Heart right ventricle (tissue), 16 donors: ENCODE data around the gene KPRP. TPM values are rescaled to one million over a fixed set of nuclear protein-coding genes. Genes with fewer than 3 reads are reported as not detected.

ENCODE experiments used
- ATAC-seq, 8 donors: fragments of 200-7000 bp; cut with Tn5 transposase; one replicate each; pipeline ENCODE4 v1.9.1; 2020; ENCODE audit warnings: mild to moderate bottlenecking in 8 of 8, moderate library complexity in 8 of 8, moderate number of reproducible peaks in 1 of 8
- DNase-seq, 2 donors: peaks; one replicate each; pipeline ENCODE4 v3.0.0-alpha.2; 2020
- H3K27ac ChIP-seq, 10 donors: fragments of 200-600 bp; sonication (generic) in 2 of 10; one replicate each; pipeline versions ENCODE4 v1.5.0 to v1.8.0; 2020 to 2022; ENCODE audit warnings: mild to moderate bottlenecking in 3 of 10
- H3K27me3 ChIP-seq, 7 donors: fragments of 200-600 bp; one replicate each; pipeline ENCODE4 v1.8.0; 2021 to 2022; ENCODE audit warnings: mild to moderate bottlenecking in 2 of 7
- H3K36me3 ChIP-seq, 9 donors: fragments of 200-600 bp; sonication (generic) in 1 of 9; one replicate each; pipeline versions ENCODE4 v1.5.0 to v1.8.0; 2020 to 2022; ENCODE audit warnings: mild to moderate bottlenecking in 2 of 9
- H3K4me1 ChIP-seq, 9 donors: fragments of 200-600 bp; sonication (generic) in 1 of 9; one replicate each; pipeline versions ENCODE4 v1.5.0 to v1.8.0; 2020 to 2022; ENCODE audit warnings: mild to moderate bottlenecking in 4 of 9
- H3K4me3 ChIP-seq, 10 donors: fragments of 200-600 bp; sonication (generic) in 2 of 10; one replicate each; pipeline versions ENCODE4 v1.5.0 to v1.8.0; 2020 to 2022; ENCODE audit warnings: mild to moderate bottlenecking in 7 of 10, moderate library complexity in 2 of 10
- H3K9me3 ChIP-seq, 11 donors: fragments of 200-600 bp in 10 of 11; sonication (generic) in 2 of 11; one replicate each; pipeline versions ENCODE4 v1.5.0 to v1.8.0; 2013 to 2022; ENCODE audit warnings: mild to moderate bottlenecking in 2 of 11, control low read depth in 1 of 11, moderate library complexity in 1 of 11
- WGBS, 2 donors: extraction: QIAGEN DNeasy Blood & Tissue Kit; methylation state at CpG; one replicate each; pipeline ENCODE4 v1.1.7; 2013; ENCODE audit warnings: inconsistent platforms in 1 of 2; 5-methylcytosine and 5-hydroxymethylcytosine counted together
- intact Hi-C, 10 donors: fragments of 100-400 bp; cut with DNase I; formaldehyde crosslinking; loops; one replicate each; pipeline versions ENCODE4 v1.11.1 to v1.14.2; 2022
- polyA plus RNA-seq, 2 donors: library from polyadenylated mRNA; stranded (reverse); fragments of 200-250 nt; gene quantifications; one replicate each; pipeline ENCODE4 v1.2.3, GENCODE V29; 2013
- total RNA-seq, 10 donors: library from RNA; stranded (reverse); fragmentation: NEBNext Ultra II Directional in 3 of 10; extraction: Animal tissue kit (Norgen Biotek cat#: 25700) in 3 of 10; gene quantifications; one replicate each; pipeline versions ENCODE4 v1.2.1 to v1.2.4, GENCODE V29; 2021 to 2023
- TF ChIP-seq, protein P1 (sequence below), 9 donors: fragments of 200-600 bp; sonication (generic) in 2 of 9; IDR thresholded peaks; one replicate each; pipeline versions ENCODE4 v1.5.0 to v1.8.0; 2021 to 2022; ENCODE audit warnings: antibody characterized with exemption in 9 of 9, mild to moderate bottlenecking in 5 of 9, moderate library complexity in 1 of 9
- donor health status: Arrhythmogenic right ventricular cardiomyopathy.
- donor health status: ischemic (EF 13 %, LVEDD 7.1; RV severe dilation, severe dysfunction).
- donor health status: healthy with polysubstance abuse.
- donor health status: DM: no; HTN: yes; CAD: no.
- donor health status: DM: no; HTN: no; CAD: no.
- donor health status: ischemic (EF 25% LVEDD 6.9; RV normal size, moderate dysfunction).
- donor health status: ischemic (EF 25% LVEDD 5.7; RV mildly dilated, moderate dysfunction).
- donor health status: healthy.
- donor health status: DM: yes; HTN: yes; CAD: no.
- donor health status: Ischemic cardiomyopathy.
- donor health status: ischemic (EF 35%, LVEDD 5.7; RV mildly dilated, moderate dysfunction).
- donor health status: nonischemic (EF 11% LVEDD 7.7; RV severe dilation, severe dysfunction).
- donor health status: DM: yes; HTN: yes; CAD: no.
- donor health status: PGD.
- donor health status: ischemic (EF 29% LVEDD 5.4; RV normal size, mild dysfunction).
- donor health status: nonischemic (EF 23%, LVEDD 6.1; RV moderate dilation, normal function).

The KPRP gene
- total and polyA plus RNA-seq, 12 donors, result not detected

DNA sequence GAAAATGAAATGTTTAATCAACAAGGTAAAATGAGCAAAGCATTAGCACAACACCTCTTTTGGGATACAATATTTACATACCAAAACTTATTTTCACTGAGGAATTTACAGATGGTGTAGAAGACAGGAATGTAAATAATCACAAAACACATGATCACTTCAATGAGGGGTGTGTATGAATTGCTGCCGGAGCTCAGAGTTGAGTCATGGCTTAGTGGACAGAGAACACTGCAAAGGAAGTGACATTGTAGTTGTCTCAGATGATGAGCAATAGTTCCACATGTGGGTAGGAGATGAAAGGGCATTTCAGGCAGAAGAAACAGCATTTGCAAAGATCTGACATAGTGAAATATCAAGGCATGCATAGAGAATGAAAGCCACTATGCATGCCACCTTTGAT, 5.6 kb upstream of the KPRP start:
- 61 to 71% methylated on average over 1 of the region's 1 CpG for WGBS, 2 donors
- TF ChIP-seq, protein P1, sequence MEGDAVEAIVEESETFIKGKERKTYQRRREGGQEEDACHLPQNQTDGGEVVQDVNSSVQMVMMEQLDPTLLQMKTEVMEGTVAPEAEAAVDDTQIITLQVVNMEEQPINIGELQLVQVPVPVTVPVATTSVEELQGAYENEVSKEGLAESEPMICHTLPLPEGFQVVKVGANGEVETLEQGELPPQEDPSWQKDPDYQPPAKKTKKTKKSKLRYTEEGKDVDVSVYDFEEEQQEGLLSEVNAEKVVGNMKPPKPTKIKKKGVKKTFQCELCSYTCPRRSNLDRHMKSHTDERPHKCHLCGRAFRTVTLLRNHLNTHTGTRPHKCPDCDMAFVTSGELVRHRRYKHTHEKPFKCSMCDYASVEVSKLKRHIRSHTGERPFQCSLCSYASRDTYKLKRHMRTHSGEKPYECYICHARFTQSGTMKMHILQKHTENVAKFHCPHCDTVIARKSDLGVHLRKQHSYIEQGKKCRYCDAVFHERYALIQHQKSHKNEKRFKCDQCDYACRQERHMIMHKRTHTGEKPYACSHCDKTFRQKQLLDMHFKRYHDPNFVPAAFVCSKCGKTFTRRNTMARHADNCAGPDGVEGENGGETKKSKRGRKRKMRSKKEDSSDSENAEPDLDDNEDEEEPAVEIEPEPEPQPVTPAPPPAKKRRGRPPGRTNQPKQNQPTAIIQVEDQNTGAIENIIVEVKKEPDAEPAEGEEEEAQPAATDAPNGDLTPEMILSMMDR (IDR thresholded peaks at IDR 0.05), result no peak
- Histone ChIP-seq H3K9me3 (no peaks in the 10 kb centered on the region), H3K27me3 (peaks cover 0 to 29% (median 12%) of the 10 kb centered on the region in 7 donors), H3K27ac (no peak overlapping the region), H3K36me3 (no peaks in the 10 kb centered on the region), H3K4me3 (no peak overlapping the region), H3K4me1 (no peaks in the 10 kb centered on the region)
- DNase-seq, result no peak
- ATAC-seq, result no peak
- intact Hi-C loops, result no loop called here

GRCh38 chr1:152753586-152753985, 4.2 kb upstream of the KPRP start:
- Histone ChIP-seq H3K9me3 (no peaks in the 10 kb centered on the region), H3K27me3 (peaks cover 0 to 29% (median 12%) of the 10 kb centered on the region in 7 donors), H3K4me3 (no peak overlapping the region), H3K4me1 (no peaks in the 10 kb centered on the region), H3K36me3 (no peaks in the 10 kb centered on the region), H3K27ac (no peak overlapping the region)
- TF ChIP-seq, protein P1 (IDR thresholded peaks at IDR 0.05), result no peak
- no peak for DNase-seq
- intact Hi-C loops, result no loop called here
- 19 to 25% methylated on average over 1 of the region's 1 CpG for WGBS, 2 donors
- no peak for ATAC-seq

- 63 to 77% methylated on average over 2 of the region's 2 CpGs for WGBS, 2 donors
- no peaks in the 10 kb centered on the region for H3K36me3 ChIP-seq
- H3K27ac ChIP-seq, result no peak overlapping the region
- no peaks in the 10 kb centered on the region for H3K4me1 ChIP-seq
- ATAC-seq (no peak), DNase-seq (no peak)
- H3K4me3 ChIP-seq, result no peak overlapping the region
- no peaks in the 10 kb centered on the region for H3K9me3 ChIP-seq
- TF ChIP-seq, protein P1 (IDR thresholded peaks at IDR 0.05), result no peak
- H3K27me3 ChIP-seq, result peaks cover 0 to 10% (median 3%) of the 10 kb centered on the region in 7 donors
- intact Hi-C loops, result no loop called here
Observed at GRCh38 chr1:152756872-152757271, 953 bp upstream of the KPRP start.

GRCh38 chr1:152758636-152759035, 811 bp downstream of the KPRP start:
- no peak for ATAC-seq
- no peaks in the 10 kb centered on the region for H3K9me3 ChIP-seq
- no peak overlapping the region for H3K4me3 ChIP-seq
- no peaks in the 10 kb centered on the region for H3K4me1 ChIP-seq
- no peak for DNase-seq
- TF ChIP-seq, protein P1 (IDR thresholded peaks at IDR 0.05), result no peak
- H3K27ac ChIP-seq, result no peak overlapping the region
- intact Hi-C loops, result no loop called here
- peaks cover 0 to 12% (median 3%) of the 10 kb centered on the region in 7 donors for H3K27me3 ChIP-seq
- no peaks in the 10 kb centered on the region for H3K36me3 ChIP-seq
- 78 to 80% methylated on average over 4 of the region's 4 CpGs for WGBS, 2 donors
